Esophagus muscularis mucosa (tissue), 4 donors: ENCODE measurements around the gene CNTRL.

Experiments
- CTCF ChIP-seq, 3 experiments: fragments of 200-600 bp in 2 of 3; fragments of 450-650 bp in 1 of 3; sonication (generic) in 2 of 3; IDR thresholded peaks; one replicate each; pipeline ENCODE4 v1.5.1; 2017 to 2019; ENCODE audit warnings: antibody characterized with exemption in 3 of 3, mild to moderate bottlenecking in 2 of 3, moderate library complexity in 1 of 3
- EP300 ChIP-seq: sonication (generic); formaldehyde crosslinking; IDR thresholded peaks from one replicate; pipeline ENCODE4 v1.6.1; 2017; ENCODE audit warnings: antibody characterized with exemption
- POLR2A ChIP-seq: fragments of 450-650 bp; IDR thresholded peaks from one replicate; pipeline ENCODE4 v1.6.1; 2017; ENCODE audit warnings: antibody characterized with exemption, moderate library complexity, mild to moderate bottlenecking, low read depth
- POLR2AphosphoS5 ChIP-seq, 2 donors: sonication (generic); formaldehyde crosslinking; IDR thresholded peaks; one replicate each; pipeline ENCODE4 v1.6.1; 2017; ENCODE audit warnings: antibody characterized with exemption in 2 of 2

- TF ChIP-seq EP300 = no peak
- TF ChIP-seq CTCF (IDR thresholded peaks at IDR 0.05) = no peak
- no peak for TF ChIP-seq POLR2A
- TF ChIP-seq POLR2AphosphoS5 (IDR thresholded peaks at IDR 0.05) = no peak
Measured at GRCh38 chr9:121088576-121088975, 13.8 kb downstream of the CNTRL start.
